NCI-H2171 (cell line): ENCODE measurements around the gene ROS1.

ENCODE experiments used
- DNase-seq: peaks from one replicate; lab custom pipeline; 2025; lab: John Stamatoyannopoulos, UW

Gene ROS1

DNA sequence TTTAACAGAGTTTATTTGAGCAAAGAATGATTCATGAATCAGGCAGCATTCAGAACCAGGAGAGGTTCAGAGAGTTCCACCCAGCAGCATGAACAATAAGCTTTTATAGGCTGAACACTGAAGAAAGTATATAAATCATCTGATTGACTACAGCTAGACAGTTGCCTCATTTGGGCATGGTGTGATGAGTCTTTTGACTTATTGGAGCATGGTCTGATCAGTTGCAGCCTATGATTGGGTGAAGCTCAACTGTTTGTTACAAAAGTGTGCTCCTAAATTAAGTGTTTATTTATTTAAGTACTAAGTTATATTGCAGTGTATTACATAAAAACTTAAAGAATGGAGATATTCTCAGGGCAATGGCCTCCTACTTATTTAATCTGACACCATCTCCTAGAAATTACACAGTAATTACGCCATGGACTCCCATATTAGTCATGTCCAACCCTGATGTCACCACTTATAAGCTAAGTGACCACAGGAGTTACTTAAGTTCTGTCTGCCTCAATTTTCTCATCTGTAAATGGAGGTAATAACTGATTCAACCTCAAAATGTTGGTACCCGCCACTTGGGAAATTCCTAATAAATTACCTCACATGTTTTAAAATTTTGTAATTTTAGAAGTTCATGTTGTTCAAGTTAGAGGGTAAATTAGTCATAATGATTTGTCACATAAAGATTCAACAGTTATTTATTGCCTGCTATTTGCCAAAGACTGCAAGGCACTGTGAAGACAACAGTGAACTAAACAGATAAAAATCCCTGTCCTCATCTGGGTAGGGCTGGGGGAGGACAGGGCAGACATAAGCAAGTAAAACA is 15.2 kb upstream of the ROS1 start:
- DNase-seq: no peak

DNA sequence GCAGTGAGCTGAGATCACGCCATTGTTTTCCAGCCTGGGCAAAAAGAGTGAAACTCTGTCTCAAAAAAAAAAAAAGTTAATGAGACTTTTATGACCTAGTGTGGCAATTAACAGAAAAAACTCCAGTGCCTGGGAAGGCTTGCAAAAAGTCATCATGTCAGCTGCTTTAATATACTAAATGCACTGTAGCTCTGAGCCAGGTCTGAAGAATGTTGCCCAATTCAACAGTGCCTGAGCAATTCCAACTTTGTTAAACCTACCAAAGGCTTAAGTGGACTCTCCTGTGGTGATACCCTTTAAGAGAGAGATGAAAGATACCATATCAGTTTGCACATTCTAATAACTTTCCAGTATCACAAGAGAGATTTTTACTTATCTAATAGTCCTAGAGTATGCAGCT is 6.5 kb upstream of the ROS1 start:
- no peak for DNase-seq

DNA sequence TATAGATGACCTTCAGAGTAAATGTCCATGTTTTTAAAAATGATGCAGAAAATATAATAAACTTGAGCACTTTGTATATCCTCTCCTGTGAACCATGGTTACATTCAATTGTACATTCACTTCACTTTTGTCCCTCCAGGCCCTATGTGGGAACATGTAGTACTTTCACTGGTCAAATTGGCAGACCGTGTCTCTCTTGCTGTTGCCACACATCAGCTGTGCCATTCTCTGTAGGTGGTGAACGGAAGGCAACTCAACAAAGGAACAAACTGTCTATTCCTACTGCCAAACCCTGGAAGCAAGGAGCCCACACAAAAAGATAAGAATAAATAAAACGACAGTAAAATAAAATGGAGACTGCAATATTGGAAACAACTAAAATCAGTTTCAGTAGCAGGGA is 2.0 kb downstream of the ROS1 start:
- no peak for DNase-seq

DNA sequence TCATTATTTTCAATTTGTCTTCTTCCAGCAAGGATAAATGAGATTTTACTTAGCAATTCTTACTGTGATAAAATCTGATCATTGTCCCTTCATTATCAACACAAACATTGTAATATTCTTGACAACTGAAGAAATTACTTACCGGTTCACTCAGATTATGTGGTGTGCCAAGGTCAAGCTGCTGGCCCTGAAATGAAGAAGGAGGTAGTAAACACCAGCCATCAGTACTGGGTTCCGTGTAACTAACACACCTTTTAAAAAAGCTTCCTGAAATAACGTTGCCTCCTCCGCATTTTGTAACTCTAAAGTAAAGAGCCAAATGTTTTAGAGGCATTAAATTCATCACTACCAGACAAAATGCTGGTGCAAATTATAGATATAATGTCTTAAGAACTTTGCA is 7.4 kb downstream of the ROS1 start:
- DNase-seq: no peak

DNA sequence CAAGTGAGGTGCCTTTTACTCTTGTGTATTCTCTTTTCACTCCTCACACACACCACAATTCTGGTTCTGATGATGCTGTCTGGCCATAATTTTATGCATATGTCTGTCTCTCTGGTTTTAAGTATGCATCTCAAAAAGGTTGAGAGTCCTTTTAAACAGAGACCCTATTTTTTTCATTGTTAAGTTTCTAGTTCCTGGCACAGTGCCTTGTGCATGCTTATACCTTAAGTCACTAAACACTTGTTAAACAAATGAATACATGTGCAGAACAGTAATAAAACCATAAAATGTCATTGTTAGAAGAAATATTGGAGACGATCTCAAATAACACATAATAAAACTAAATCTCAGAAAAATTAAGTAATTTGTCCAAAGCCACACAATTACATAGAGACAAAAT is 7.9 kb downstream of the ROS1 start:
- no peak for DNase-seq

DNA sequence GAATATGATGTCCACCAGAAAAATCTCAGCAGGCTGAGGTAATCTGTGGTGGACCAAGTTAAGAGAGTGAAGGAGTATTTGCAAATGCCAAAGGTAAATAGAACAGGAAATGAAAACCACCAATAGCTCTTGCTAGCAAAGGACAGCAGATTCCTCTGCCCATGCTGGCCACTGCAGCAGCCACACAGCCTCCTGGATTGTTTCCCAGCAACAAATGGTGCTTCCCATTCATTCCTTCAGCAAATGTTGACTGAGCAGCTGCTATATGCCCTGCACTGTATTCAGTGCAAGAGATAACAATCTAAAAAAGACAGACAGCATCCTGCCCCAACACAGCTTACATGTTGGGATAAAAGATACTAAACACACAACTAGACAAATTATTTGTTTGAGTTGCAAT is 11.0 kb downstream of the ROS1 start:
- no peak for DNase-seq

DNA sequence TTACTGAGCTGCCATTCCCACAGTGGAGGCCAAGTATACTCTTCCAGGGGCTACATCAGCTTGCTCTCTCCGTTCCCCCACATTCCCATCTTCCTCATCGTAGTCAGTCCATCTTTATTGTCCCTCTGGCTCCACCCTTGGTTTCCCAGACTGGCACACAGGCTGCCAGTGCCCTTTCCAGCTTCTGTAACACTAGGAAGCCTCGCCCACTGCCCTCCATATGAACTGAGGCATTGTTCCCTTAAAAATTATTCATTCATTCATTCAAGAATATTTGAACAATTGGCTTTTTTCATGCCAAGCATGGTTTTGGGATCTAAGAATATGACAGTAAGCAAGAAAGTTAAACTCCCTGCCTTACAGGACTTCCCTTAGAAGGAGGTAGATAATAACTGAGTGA is 14.3 kb downstream of the ROS1 start:
- no peak for DNase-seq

DNA sequence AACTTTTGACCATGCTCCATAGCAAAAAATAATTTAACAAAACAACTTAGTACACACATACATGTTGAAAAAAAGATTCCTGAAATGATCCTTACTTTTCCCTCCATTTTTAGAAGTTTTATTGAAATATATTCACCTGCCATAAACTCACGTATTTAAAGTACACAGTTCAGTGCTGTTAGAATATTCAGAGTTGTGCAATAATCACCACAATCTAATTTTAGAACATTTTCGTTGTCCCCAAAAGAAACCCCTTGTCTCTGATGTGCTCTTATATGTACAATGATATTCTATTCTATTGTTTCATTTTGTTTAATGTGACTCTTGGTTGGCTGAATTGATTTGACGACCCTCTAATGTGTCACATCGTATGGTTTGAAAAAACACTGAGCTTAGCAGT is 15.9 kb downstream of the ROS1 start:
- no peak for DNase-seq

DNA sequence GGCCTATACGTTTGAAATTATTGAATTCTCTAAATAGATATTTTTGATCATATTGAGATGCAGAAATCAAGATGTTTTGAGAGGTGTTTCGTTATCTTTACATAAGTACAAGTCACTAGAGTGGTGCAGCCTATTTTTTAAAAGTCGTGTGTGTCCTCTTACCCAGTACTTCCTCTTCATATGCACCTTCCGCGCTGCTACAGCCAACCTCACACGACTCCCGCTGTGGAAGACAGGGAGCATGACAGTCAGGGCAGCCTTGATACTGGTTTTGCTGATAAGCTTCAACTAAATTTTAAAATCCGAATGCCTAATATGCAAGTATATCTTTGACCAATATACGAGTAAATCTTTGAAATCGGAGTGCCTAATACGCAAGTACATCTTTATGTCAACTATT is 16.3 kb downstream of the ROS1 start:
- no peak for DNase-seq

DNA sequence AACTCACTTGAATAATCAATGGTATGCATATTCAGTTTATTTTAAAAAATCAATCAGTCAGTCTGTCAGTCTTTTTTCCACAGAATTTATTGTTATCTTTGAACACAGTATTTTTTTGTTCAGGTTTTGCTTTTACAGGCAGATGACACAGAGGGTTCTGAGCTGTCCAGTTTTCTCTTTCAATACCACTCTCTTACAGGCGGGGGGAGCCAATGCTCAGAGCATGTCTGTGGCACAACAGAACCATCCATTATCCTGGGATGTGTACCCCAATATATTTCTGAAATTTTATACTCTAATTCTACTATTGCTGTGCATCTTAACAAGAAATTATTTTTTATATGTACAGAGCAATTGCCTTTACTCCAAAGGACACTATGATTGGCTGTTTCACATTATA is 21.2 kb downstream of the ROS1 start:
- no peak for DNase-seq

DNA sequence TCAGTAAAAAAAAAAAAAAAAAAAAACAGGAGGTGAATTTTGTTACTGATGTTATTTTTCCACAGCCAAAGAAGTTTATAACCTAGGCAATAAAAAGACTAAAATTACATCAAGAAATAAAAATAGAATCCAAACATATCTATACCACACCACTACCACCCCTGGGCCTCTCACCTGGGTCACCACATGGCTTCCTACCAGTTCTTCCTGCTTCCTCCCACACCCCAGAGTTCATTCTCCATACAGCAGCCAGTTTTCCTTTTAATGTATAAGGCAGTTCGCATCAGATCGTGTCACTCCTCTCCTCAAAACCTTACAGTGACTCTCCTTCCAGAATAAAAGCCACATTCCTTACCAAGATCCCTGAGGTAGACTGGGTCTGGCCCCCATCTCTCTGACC is 23.9 kb downstream of the ROS1 start:
- no peak for DNase-seq

DNA sequence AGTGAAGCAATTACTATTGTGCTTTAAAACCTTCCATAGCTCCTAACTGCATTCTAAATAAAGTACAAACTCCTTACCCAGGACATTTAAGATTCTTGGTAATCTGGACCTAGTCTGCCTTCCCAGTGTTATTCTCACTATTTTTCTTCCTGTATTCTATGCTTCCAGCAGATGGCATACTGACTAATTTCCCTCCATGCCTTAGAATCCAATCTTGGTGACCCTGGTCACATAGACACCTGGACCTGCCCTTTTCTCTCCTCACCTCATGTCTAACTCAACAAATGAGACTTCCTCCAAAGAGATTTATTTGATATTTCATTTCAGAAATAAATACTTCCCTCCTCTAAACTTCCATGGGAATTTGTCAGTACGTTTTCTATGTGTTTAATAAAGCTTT is 25.8 kb downstream of the ROS1 start:
- DNase-seq: no peak

DNA sequence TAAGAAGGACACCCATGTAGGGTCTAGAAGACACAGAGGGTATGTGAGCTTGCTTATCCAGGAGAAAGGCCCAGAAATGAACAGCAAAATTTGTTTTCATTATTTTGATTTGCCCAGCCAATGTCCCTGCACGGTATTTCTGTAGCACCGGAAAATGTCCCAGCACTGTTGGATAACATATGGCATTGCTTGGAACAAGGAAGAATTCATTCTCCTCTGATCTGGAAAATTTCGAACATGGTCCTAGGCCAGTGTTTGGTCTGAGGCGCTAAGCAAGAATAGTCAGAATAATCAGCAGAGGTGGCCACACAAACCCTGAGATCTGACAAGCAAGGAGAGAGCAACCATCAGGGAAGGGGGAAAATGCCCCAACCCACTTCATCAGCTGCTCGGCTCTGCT is 26.6 kb downstream of the ROS1 start:
- no peak for DNase-seq

DNA sequence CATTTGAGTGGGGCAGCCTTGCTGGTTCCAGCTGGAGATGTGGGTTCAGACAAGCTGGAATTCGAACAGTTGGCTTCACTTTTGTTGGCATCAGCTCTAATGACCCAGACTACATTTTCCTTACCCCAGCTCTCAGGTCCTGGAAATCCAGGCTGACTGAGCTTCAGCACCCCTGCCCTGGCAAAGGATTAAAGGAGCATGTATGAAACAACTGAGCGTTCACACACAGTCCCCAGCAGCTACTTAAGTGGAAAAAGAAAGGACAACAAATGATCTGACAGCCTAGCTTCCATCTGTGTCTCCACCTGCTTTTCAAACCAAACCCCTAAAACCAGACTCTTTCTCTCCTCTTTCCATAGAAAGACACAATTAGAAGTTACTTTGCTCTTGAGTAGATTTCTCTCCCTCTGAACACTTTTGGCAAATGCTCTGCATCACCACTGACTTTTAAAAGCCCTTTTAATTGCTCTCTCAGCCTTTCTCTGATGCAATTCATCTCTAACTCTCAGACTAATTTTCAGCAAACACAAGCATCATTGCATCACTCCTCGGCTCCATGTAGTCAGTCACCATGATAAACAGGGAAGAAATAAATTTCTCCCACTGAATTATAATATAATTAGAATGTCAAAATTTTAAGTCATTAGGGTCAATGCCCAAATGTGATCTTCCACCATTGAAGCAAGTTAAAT is 28.1 kb downstream of the ROS1 start:
- DNase-seq: no peak

DNA sequence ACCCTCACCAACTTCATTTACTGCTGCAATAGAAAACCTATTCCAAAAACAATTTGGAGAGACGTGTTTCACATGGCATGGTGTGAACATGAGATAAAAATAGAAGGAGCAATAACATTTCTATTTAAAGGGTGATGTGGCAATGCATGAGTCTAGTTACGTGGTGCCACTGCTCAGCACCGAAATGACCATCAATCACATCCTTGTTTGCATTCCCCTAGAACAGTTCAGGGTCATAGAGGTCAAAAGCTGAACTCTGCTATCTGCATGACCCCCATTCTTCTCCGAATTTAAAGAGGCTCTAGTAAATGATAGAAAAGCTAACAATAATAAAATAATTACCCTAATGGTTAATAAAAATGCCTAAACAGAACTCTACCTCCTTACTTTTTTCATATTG is 29.5 kb downstream of the ROS1 start:
- no peak for DNase-seq

DNA sequence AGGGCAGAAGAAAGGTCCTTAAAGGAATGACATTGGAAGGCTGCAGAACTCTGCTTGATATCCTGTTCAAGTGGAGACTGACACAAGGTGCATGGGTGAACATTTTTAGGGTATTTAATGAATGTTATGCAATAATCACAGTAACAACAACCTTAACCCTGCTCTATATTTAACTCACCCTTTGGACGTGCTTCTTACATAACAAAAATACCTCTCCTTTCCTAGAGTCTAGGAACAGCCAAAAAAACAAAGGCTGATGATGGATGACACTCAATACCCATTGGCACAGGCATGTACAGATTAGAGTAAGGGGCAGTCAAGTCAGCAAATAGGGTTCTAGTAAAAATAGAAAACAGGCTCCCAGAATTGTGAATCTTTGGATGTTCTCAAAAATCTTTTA is 30.6 kb downstream of the ROS1 start:
- DNase-seq: no peak

DNA sequence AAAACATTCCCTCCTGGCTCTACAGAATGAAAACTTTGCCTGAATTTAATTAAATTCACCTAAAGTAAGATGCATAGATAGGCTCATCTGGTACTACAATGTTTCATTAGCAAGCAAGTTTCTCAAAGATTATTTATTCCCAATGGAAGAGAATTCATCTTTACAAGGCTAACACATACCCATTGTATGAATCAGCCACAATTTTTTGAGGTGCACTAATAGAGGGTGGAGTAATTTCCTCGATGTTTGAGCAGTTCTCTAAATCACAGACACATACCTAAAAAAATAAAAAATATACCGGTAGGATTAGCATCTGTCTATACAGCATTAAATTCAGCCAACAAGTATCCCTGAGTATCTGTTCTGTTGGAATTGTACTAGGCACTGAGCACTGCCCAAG is 32.7 kb downstream of the ROS1 start:
- no peak for DNase-seq

DNA sequence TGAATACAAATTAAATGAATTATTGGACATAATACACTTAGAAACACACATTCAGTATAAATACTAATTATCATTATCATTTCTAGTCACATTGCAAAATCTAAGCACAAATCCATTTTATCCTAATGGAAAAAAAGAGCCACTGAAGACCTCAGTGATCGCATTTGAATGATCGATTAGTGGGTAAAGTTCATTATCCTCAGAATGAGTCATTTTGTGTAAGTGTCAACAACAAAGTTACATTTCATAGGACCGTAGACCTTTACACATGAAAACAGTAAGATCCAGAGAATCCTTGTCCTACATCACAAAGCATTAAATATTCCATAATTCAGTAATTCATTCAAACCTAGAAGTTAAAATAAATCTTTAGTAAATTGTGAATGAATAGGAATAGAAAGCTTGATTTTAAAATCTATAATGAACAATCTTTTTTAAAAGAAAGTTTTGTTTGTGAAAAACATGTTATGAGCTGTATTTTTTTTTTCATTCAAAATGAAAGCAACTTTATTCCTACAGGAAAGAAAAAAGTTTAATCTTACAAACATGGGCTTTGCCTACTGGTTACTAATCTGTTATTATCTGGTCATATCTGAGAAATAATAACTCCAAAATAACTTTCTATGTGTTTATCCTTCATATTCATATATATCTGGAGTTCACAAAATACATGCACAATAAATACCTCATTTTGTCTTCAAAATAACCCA is 33.7 kb downstream of the ROS1 start:
- no peak for DNase-seq

DNA sequence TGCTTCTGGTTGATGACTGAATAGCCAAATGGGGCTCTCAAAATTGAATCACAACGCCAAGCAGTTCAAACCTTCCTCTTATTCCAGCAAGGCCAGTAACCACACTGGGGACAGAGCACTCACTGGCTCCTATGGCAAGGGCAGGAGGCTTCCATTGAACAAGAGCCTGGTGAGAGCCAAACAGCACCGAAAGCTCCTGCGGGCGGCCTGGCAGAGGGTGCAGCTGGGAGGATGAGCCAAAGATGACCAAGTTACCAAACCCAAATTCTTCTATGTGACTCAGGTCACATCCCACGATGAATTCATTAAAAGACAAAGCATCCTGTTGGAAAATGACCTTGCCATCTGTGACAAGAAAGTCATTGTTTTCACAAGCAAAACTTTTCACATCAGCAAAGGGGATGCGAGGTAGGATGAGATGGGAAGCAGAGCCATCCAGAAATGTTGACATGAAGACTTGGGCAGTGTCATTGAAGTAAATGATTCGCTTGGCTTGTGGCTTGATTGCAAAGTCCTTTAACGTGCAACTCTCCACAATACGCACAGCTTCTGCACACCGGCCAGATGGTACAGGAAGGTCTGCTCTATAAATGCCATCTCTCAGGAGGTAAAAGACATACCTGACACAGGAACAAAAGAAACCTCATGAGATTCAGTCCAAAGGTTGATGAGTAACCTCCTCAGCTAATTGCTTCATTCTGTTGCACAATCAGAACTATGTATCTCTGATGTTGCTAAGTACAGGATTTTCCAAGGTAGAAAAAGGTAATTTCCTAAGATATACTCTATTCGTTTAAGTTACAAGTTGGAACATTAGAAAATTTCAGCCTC is 36.3 kb downstream of the ROS1 start:
- DNase-seq: no peak

DNA sequence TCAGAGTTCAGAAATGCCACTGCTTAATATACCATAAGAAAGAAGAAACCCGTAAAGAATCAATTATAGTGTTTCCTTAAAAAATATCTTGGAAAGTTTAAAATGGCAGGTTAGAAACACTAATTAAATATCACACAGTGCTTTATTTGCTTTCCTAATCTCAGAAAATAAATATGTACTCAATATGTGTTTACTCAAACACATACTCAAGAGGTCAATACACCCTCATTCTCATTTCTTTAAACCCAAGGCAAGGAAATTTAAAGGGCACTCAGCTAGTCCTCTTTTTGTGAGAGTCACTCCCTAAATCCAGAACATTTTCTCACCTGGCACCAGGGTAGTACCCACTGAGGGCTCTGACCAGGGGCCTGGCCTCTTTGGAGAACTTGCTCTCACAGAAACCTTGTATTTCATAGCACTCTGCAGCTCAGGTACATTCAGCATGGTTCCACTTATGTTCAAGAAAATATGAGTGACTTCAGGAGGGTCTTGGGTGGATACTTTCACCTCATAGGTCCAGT is 38.2 kb downstream of the ROS1 start:
- no peak for DNase-seq

DNA sequence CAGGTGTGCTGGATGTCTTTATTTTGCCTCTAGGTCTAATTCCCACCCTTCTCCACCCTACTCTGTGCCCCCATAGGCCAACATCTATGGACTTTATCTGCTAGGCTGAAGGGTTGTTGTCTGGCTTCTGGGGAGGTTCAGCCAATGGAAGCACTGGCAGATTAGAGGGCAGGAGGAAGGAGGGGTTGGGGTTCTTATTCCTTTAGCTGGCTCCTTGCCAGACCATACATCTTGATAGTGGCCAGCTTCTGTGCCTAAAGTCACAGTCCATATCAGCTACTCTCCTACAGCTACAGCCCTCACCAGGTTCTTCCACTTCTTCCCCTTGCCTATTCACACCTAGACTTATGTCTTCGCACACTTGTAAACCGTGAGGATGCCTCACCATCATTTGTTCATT is 41.1 kb downstream of the ROS1 start:
- DNase-seq: no peak

DNA sequence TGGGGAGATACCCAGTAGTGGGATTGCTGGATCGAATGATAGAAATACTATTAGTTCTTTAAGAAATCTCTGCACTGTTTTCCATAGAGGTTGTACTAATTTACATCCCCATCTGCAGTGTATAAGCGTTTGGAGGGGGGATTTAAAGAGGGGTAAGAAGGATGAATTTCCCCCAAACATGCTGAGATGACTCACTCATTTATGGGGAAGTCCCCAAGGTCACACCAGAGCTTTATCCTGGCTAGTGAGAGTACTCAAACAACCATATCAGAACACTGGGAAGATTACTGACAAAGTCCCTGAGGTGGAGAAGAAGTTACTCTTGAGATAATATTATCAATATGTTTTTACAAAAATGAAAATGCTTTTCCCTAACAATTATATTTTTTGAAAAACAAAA is 44.0 kb downstream of the ROS1 start:
- no peak for DNase-seq
